SK-N-SH (cell line): Measurements from ENCODE around the gene MAN2A2.

Source experiments
- ELF1 ChIP-seq: IDR thresholded peaks from 2 replicates; pipeline ENCODE4 v1.4.0; 2012
- EP300 ChIP-seq, 2 experiments: IDR thresholded peaks; 2 replicates each; pipeline versions ENCODE4 v1.4.0 to v1.6.1; 2012; ENCODE audit warnings: borderline replicate concordance in 1 of 2, low read depth in 1 of 2, low read length in 1 of 2
- EZH2phosphoT487 ChIP-seq: fragments of 200-600 bp; sonication (generic); IDR thresholded peaks from 2 replicates; pipeline ENCODE4 v1.6.1; 2017; ENCODE audit warnings: low read depth, mixed run types, mild to moderate bottlenecking, antibody characterized with exemption, moderate library complexity, borderline replicate concordance
- FOSL2 ChIP-seq: IDR thresholded peaks from 2 replicates; pipeline ENCODE4 v1.4.0; 2012; ENCODE audit warnings: low read depth, mild to moderate bottlenecking, moderate library complexity, borderline replicate concordance
- FOXM1 ChIP-seq: IDR thresholded peaks from 2 replicates; pipeline ENCODE4 v1.4.0; 2012; ENCODE audit warnings: low read depth, mild to moderate bottlenecking
- JUND ChIP-seq: IDR thresholded peaks from 2 replicates; pipeline ENCODE4 v1.4.0; 2012
- TEAD4 ChIP-seq: IDR thresholded peaks from 2 replicates; pipeline ENCODE4 v1.4.0; 2012; ENCODE audit warnings: mild to moderate bottlenecking, borderline replicate concordance; ENCODE audit not compliant: insufficient read depth
- TF ChIP-seq, protein P1 (sequence below): IDR thresholded peaks from 2 replicates; pipeline ENCODE4; 2012
- TF ChIP-seq, protein P2 (sequence below): fragments of 200-600 bp; sonication (generic); IDR thresholded peaks from 2 replicates; pipeline ENCODE4 v1.6.1; 2017; ENCODE audit warnings: antibody characterized with exemption, mild to moderate bottlenecking, moderate library complexity
- TF ChIP-seq, protein P3 (sequence below): IDR thresholded peaks from 2 replicates; pipeline ENCODE4 v1.6.1; 2012; ENCODE audit warnings: mild to moderate bottlenecking, low read depth, low read length, moderate library complexity
- TF ChIP-seq, protein P4 (sequence below): IDR thresholded peaks from 2 replicates; pipeline ENCODE4 v1.4.0; 2012; ENCODE audit warnings: low read depth, borderline replicate concordance

DNA sequence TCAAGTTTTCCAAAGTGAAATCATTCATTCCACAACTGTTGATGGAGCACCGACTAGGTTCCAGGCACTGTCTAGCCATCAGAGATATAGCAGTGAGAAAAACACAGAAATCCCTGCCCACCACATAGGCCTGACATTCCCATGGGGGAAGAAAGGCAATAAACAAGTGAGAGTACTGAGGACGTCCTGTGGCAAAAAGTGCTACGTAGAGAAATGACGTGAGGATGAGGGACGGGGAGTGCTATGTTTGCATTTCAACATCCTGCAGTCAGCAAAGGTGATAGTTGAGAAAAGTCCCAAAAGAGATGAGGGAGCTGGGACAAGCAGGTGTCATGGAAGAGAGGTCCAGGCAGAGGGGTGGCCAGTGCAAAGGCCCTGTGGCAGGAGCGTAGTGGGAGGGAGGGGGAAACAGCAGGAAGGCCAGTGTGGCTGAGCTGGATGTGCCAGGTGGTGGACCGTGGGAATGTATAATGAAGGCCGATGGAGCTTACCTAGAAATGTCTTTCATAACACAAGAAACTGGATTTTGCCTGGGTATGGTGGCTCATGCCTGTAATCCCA lies 45.1 kb upstream of the MAN2A2 start:
- TF ChIP-seq FOXM1: no peak
- TF ChIP-seq, protein P1, sequence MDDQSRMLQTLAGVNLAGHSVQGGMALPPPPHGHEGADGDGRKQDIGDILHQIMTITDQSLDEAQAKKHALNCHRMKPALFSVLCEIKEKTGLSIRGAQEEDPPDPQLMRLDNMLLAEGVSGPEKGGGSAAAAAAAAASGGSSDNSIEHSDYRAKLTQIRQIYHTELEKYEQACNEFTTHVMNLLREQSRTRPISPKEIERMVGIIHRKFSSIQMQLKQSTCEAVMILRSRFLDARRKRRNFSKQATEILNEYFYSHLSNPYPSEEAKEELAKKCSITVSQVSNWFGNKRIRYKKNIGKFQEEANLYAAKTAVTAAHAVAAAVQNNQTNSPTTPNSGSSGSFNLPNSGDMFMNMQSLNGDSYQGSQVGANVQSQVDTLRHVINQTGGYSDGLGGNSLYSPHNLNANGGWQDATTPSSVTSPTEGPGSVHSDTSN: no peak
- no peak for TF ChIP-seq FOSL2
- TF ChIP-seq, protein P2, sequence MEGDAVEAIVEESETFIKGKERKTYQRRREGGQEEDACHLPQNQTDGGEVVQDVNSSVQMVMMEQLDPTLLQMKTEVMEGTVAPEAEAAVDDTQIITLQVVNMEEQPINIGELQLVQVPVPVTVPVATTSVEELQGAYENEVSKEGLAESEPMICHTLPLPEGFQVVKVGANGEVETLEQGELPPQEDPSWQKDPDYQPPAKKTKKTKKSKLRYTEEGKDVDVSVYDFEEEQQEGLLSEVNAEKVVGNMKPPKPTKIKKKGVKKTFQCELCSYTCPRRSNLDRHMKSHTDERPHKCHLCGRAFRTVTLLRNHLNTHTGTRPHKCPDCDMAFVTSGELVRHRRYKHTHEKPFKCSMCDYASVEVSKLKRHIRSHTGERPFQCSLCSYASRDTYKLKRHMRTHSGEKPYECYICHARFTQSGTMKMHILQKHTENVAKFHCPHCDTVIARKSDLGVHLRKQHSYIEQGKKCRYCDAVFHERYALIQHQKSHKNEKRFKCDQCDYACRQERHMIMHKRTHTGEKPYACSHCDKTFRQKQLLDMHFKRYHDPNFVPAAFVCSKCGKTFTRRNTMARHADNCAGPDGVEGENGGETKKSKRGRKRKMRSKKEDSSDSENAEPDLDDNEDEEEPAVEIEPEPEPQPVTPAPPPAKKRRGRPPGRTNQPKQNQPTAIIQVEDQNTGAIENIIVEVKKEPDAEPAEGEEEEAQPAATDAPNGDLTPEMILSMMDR: no peak
- TF ChIP-seq EZH2phosphoT487: no peak
- TF ChIP-seq, protein P3, sequence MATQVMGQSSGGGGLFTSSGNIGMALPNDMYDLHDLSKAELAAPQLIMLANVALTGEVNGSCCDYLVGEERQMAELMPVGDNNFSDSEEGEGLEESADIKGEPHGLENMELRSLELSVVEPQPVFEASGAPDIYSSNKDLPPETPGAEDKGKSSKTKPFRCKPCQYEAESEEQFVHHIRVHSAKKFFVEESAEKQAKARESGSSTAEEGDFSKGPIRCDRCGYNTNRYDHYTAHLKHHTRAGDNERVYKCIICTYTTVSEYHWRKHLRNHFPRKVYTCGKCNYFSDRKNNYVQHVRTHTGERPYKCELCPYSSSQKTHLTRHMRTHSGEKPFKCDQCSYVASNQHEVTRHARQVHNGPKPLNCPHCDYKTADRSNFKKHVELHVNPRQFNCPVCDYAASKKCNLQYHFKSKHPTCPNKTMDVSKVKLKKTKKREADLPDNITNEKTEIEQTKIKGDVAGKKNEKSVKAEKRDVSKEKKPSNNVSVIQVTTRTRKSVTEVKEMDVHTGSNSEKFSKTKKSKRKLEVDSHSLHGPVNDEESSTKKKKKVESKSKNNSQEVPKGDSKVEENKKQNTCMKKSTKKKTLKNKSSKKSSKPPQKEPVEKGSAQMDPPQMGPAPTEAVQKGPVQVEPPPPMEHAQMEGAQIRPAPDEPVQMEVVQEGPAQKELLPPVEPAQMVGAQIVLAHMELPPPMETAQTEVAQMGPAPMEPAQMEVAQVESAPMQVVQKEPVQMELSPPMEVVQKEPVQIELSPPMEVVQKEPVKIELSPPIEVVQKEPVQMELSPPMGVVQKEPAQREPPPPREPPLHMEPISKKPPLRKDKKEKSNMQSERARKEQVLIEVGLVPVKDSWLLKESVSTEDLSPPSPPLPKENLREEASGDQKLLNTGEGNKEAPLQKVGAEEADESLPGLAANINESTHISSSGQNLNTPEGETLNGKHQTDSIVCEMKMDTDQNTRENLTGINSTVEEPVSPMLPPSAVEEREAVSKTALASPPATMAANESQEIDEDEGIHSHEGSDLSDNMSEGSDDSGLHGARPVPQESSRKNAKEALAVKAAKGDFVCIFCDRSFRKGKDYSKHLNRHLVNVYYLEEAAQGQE: no peak
- TF ChIP-seq EP300 (IDR thresholded peaks at IDR 0.05; ENCODE audit: borderline replicate concordance in 1 of 2, low read depth in 1 of 2, low read length in 1 of 2): no peak
- TF ChIP-seq, protein P4, sequence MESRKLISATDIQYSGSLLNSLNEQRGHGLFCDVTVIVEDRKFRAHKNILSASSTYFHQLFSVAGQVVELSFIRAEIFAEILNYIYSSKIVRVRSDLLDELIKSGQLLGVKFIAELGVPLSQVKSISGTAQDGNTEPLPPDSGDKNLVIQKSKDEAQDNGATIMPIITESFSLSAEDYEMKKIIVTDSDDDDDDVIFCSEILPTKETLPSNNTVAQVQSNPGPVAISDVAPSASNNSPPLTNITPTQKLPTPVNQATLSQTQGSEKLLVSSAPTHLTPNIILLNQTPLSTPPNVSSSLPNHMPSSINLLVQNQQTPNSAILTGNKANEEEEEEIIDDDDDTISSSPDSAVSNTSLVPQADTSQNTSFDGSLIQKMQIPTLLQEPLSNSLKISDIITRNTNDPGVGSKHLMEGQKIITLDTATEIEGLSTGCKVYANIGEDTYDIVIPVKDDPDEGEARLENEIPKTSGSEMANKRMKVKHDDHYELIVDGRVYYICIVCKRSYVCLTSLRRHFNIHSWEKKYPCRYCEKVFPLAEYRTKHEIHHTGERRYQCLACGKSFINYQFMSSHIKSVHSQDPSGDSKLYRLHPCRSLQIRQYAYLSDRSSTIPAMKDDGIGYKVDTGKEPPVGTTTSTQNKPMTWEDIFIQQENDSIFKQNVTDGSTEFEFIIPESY: no peak
- TF ChIP-seq JUND: no peak
- TF ChIP-seq TEAD4: no peak
- no peak for TF ChIP-seq ELF1
